H9 (cell line): ENCODE measurements around the gene PCDHA1. TPM values are rescaled to one million over a fixed set of nuclear protein-coding genes. Genes with fewer than 3 reads are reported as not detected.

Experiments
- DNase-seq: peaks from one replicate; pipeline ENCODE4 v3.0.0-alpha.2; 2017
- H2AFZ ChIP-seq: one replicate; pipeline ENCODE4 v1.6.1; 2013; ENCODE audit warnings: mild to moderate bottlenecking, low read length, control low read depth, moderate library complexity
- H2AK5ac ChIP-seq: 2 replicates; pipeline ENCODE4 v1.6.1; 2013; ENCODE audit warnings: low read length, control low read depth, mixed read lengths; ENCODE audit not compliant: insufficient read length
- H2BK120ac ChIP-seq: one replicate; pipeline ENCODE4 v1.6.1; 2013; ENCODE audit warnings: low read depth, mild to moderate bottlenecking, low read length, control low read depth, inconsistent platforms; ENCODE audit not compliant: poor library complexity, severe bottlenecking
- H2BK12ac ChIP-seq: 2 replicates; pipeline ENCODE4 v1.6.1; 2013; ENCODE audit warnings: low read length, control low read depth, mixed read lengths, low read depth; ENCODE audit not compliant: insufficient read length
- H2BK15ac ChIP-seq: 2 replicates; pipeline ENCODE4 v1.6.1; 2013; ENCODE audit warnings: low read depth, low read length, control low read depth
- H2BK20ac ChIP-seq: one replicate; pipeline ENCODE4 v1.6.1; 2013; ENCODE audit warnings: low read depth, mild to moderate bottlenecking, low read length, control low read depth, inconsistent platforms; ENCODE audit not compliant: poor library complexity, severe bottlenecking
- H2BK5ac ChIP-seq: 2 replicates; pipeline ENCODE4 v1.6.1; 2013; ENCODE audit warnings: low read length, control low read depth, mixed read lengths; ENCODE audit not compliant: insufficient read length
- H3K14ac ChIP-seq: 2 replicates; pipeline ENCODE4 v1.6.1; 2013; ENCODE audit warnings: low read length, control low read depth; ENCODE audit not compliant: insufficient read depth
- H3K18ac ChIP-seq: 2 replicates; pipeline ENCODE4 v1.6.1; 2013; ENCODE audit warnings: low read depth, mild to moderate bottlenecking, mixed read lengths, low read length, control low read depth; ENCODE audit not compliant: insufficient read length
- H3K23ac ChIP-seq: 2 replicates; pipeline ENCODE4 v1.6.1; 2013; ENCODE audit warnings: low read length, control low read depth, mixed read lengths, low read depth; ENCODE audit not compliant: insufficient read length
- H3K23me2 ChIP-seq: 2 replicates; pipeline ENCODE4 v1.6.1; 2013; ENCODE audit warnings: low read depth, mild to moderate bottlenecking, mixed read lengths, low read length, control low read depth; ENCODE audit not compliant: insufficient read length, poor library complexity, severe bottlenecking
- H3K27ac ChIP-seq: 2 replicates; pipeline ENCODE4 v1.5.1; 2013; ENCODE audit warnings: low read length, control low read depth, mixed read lengths, low read depth; ENCODE audit not compliant: insufficient read length
- H3K27me3 ChIP-seq: 2 replicates; pipeline ENCODE4 v1.6.1; 2013; ENCODE audit warnings: low read length, control low read depth, inconsistent platforms; ENCODE audit not compliant: insufficient read depth
- H3K4ac ChIP-seq: 2 replicates; pipeline ENCODE4 v1.6.1; 2013; ENCODE audit warnings: low read depth, mild to moderate bottlenecking, control low read depth, inconsistent platforms, low read length, moderate library complexity
- H3K4me1 ChIP-seq: 2 replicates; pipeline ENCODE4 v1.6.1; 2013; ENCODE audit warnings: low read length, control low read depth, inconsistent platforms; ENCODE audit not compliant: insufficient read depth
- H3K4me2 ChIP-seq: 2 replicates; pipeline ENCODE4 v1.6.1; 2013; ENCODE audit warnings: low read length, control low read depth, mixed read lengths; ENCODE audit not compliant: insufficient read length, insufficient read depth
- H3K56ac ChIP-seq: 2 replicates; pipeline ENCODE4 v1.6.1; 2013; ENCODE audit warnings: low read depth, mild to moderate bottlenecking, mixed read lengths, low read length, control low read depth; ENCODE audit not compliant: insufficient read length
- H3K79me1 ChIP-seq: 2 replicates; pipeline ENCODE4 v1.6.1; 2013; ENCODE audit warnings: low read depth, mild to moderate bottlenecking, moderate library complexity, low read length, control low read depth, inconsistent platforms; ENCODE audit not compliant: insufficient read depth, poor library complexity, severe bottlenecking
- H3K79me2 ChIP-seq: 2 replicates; pipeline ENCODE4 v1.6.1; 2013; ENCODE audit warnings: low read length, control low read depth, inconsistent platforms; ENCODE audit not compliant: insufficient read depth
- H3K9ac ChIP-seq: 2 replicates; pipeline ENCODE4 v1.6.1; 2013; ENCODE audit warnings: low read length, control low read depth, mixed read lengths; ENCODE audit not compliant: insufficient read length; ENCODE audit errors: extremely low read depth
- H3K9me3 ChIP-seq: one replicate; pipeline ENCODE4 v1.6.1; 2013; ENCODE audit warnings: low read depth, low read length, inconsistent platforms; ENCODE audit not compliant: control insufficient read depth
- H3T11ph ChIP-seq: one replicate; pipeline ENCODE4 v1.6.1; 2013; ENCODE audit warnings: mild to moderate bottlenecking, low read length, control low read depth, inconsistent platforms
- H4K20me1 ChIP-seq: one replicate; pipeline ENCODE4 v1.6.1; 2013; ENCODE audit not compliant: control insufficient read depth, insufficient read length, insufficient read depth
- H4K5ac ChIP-seq: 2 replicates; pipeline ENCODE4 v1.6.1; 2013; ENCODE audit warnings: low read depth, mild to moderate bottlenecking, mixed read lengths, low read length, control low read depth; ENCODE audit not compliant: insufficient read length
- H4K8ac ChIP-seq: replicated peaks from 2 replicates; pipeline ENCODE4 v1.6.1; 2013; ENCODE audit warnings: low read length, control low read depth, mixed read lengths, low read depth; ENCODE audit not compliant: insufficient read length
- H4K91ac ChIP-seq: 2 replicates; pipeline ENCODE4 v1.6.1; 2013; ENCODE audit warnings: low read depth, mild to moderate bottlenecking, moderate library complexity, mixed read lengths, low read length, control low read depth; ENCODE audit not compliant: insufficient read length
- H3K27ac Mint-ChIP-seq, 3 experiments: 2 replicates in 2 of 3; 3 replicates in 1 of 3; pipeline ENCODE4 v1.8.0; 2020 to 2021; ENCODE audit warnings: mixed read lengths in 3 of 3, mild to moderate bottlenecking in 1 of 3, moderate library complexity in 1 of 3
- H3K27me3 Mint-ChIP-seq: 2 replicates; pipeline ENCODE4 v1.8.0; 2021; ENCODE audit warnings: low read depth, mild to moderate bottlenecking, moderate library complexity, mixed read lengths
- H3K36me3 Mint-ChIP-seq, 3 experiments: 2 replicates in 2 of 3; 3 replicates in 1 of 3; pipeline ENCODE4 v1.8.0; 2020 to 2021; ENCODE audit warnings: low read depth in 3 of 3, mixed read lengths in 3 of 3; ENCODE audit not compliant: insufficient read depth in 1 of 3
- H3K4me1 Mint-ChIP-seq, 2 experiments: 2 replicates each; pipeline ENCODE4 v1.8.0; 2020; ENCODE audit warnings: mixed read lengths in 2 of 2
- H3K4me3 Mint-ChIP-seq, 2 experiments: 2 replicates in 1 of 2; 3 replicates in 1 of 2; pipeline ENCODE4 v1.8.0; 2020 to 2021; ENCODE audit warnings: mild to moderate bottlenecking in 2 of 2, mixed read lengths in 2 of 2, moderate library complexity in 1 of 2
- H3K9me3 Mint-ChIP-seq, 2 experiments: 2 replicates in 1 of 2; 3 replicates in 1 of 2; pipeline ENCODE4 v1.8.0; 2020; ENCODE audit warnings: mild to moderate bottlenecking in 2 of 2, mixed read lengths in 2 of 2, moderate library complexity in 1 of 2
- WGBS: extraction: QIAGEN DNeasy Blood & Tissue Kit; methylation state at CpG from one replicate; pipeline ENCODE4 v1.1.7; 2013; ENCODE audit warnings: missing lambda C conversion rate, low lambda C conversion rate, mixed read lengths; ENCODE audit not compliant: insufficient read length; ENCODE audit errors: extremely low coverage; 5-methylcytosine and 5-hydroxymethylcytosine counted together
- total RNA-seq: library from RNA; stranded (reverse); gene quantifications from 2 replicates; pipeline ENCODE4 v1.2.1, GENCODE V29; 2021
- TF ChIP-seq, protein P1 (sequence below): fragments of 200-600 bp; sonication (generic); conservative IDR thresholded peaks from 3 replicates; pipeline ENCODE4 v1.8.0; 2021; ENCODE audit warnings: antibody characterized with exemption, mild to moderate bottlenecking

Gene PCDHA1
- total RNA-seq, 1 experiment from 2014 or later: 0.61 TPM

DNA sequence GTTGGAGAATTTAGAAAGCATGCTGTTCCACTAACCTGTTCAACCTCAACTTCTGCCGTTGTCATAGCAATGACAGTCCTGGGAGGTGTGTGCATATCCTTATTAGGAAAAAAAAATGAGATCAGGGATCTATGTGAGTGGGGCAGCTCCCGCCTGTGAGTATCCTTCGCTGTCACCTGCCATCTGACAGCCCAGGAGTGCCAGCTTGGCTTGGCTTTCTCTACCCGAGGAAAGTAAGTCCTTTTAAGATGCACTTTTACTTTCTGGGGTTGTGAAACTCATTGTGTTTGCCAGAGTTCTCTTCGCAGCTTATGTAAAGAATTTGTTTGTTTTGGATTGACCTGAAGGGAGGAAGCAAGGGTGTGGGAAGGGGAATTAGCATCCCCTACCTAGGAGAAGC, 202.2 kb downstream of the PCDHA1 start:
- Histone ChIP-seq H2AFZ (no peak overlapping the region), H3T11ph (no peak overlapping the region), H3K9me3 (no peaks in the 10 kb centered on the region), H3K27me3 (no peaks in the 10 kb centered on the region), H3K9ac (no peak overlapping the region), H4K91ac (no peak overlapping the region), H2BK20ac (peak overlapping the region; percentile 97), H2BK5ac (no peak overlapping the region), H3K23me2 (no peaks in the 10 kb centered on the region), H4K5ac (no peak overlapping the region), H3K27ac (no peak overlapping the region), H3K23ac (no peak overlapping the region), H2BK15ac (no peak overlapping the region), H3K4me2 (no peak overlapping the region), H3K4ac (no peak overlapping the region), H2BK12ac (no peak overlapping the region), H4K20me1 (no peaks in the 10 kb centered on the region), H3K14ac (peak overlapping the region; percentile 31; the same call in 1 of the 2 replicates), H3K56ac (no peak overlapping the region), H3K4me1 (peaks cover 22% of the 10 kb centered on the region), H3K18ac (no peak overlapping the region), H3K79me1 (no peaks in the 10 kb centered on the region), H2AK5ac (no peak overlapping the region), H3K79me2 (no peaks in the 10 kb centered on the region), H2BK120ac (no peak overlapping the region), H4K8ac (no peak overlapping the region)
- peak overlapping the region in 2 of 3 experiments; percentile 15 to 80; a peak in 4 of 7 replicates for H3K27ac Mint-ChIP-seq
- 0 out of 5 replicates have a peak overlapping the region, but pooled peaks of 1 of the 2 experiments have one; percentile 7 for H3K4me3 Mint-ChIP-seq
- H3K27me3 Mint-ChIP-seq: no peaks in the 10 kb centered on the region
- no peak for DNase-seq
- TF ChIP-seq, protein P1, sequence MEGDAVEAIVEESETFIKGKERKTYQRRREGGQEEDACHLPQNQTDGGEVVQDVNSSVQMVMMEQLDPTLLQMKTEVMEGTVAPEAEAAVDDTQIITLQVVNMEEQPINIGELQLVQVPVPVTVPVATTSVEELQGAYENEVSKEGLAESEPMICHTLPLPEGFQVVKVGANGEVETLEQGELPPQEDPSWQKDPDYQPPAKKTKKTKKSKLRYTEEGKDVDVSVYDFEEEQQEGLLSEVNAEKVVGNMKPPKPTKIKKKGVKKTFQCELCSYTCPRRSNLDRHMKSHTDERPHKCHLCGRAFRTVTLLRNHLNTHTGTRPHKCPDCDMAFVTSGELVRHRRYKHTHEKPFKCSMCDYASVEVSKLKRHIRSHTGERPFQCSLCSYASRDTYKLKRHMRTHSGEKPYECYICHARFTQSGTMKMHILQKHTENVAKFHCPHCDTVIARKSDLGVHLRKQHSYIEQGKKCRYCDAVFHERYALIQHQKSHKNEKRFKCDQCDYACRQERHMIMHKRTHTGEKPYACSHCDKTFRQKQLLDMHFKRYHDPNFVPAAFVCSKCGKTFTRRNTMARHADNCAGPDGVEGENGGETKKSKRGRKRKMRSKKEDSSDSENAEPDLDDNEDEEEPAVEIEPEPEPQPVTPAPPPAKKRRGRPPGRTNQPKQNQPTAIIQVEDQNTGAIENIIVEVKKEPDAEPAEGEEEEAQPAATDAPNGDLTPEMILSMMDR: no peak
- no peaks in the 10 kb centered on the region for H3K9me3 Mint-ChIP-seq
- WGBS: no CpG with 5 or more reads among the region's 5 CpGs
- H3K36me3 Mint-ChIP-seq: peaks cover 0 to 5% (median 0%) of the 10 kb centered on the region in 3 experiments; a peak in 2 of 7 replicates
- peaks cover 52 to 60% of the 10 kb centered on the region in 2 experiments for H3K4me1 Mint-ChIP-seq
